Ovary (tissue), 9 donors: ENCODE results near the gene SFMBT2. TPM values are rescaled to one million over a fixed set of nuclear protein-coding genes. Genes with fewer than 3 reads are reported as not detected.

Source experiments
- DNase-seq, 5 donors: peaks; one replicate each; pipeline ENCODE4 v3.0.0-alpha.2; 2019 to 2020
- H3K27ac ChIP-seq, 2 donors: fragments of 200-600 bp; one replicate each; pipeline versions ENCODE4 v1.5.1 to v1.8.0; 2019 to 2022
- H3K27me3 ChIP-seq: fragments of 200-600 bp; one replicate; pipeline ENCODE4 v1.8.0; 2022
- H3K36me3 ChIP-seq: fragments of 200-600 bp; sonication (generic); one replicate; pipeline ENCODE4 v1.5.1; 2019
- H3K4me1 ChIP-seq: one replicate; pipeline ENCODE4 v1.8.1; 2013; ENCODE audit warnings: mild to moderate bottlenecking, moderate library complexity; ENCODE audit not compliant: insufficient read depth
- H3K4me3 ChIP-seq: fragments of 200-600 bp; sonication (generic); one replicate; pipeline ENCODE4 v1.5.1; 2017
- H3K9me3 ChIP-seq, 2 donors: fragments of 200-600 bp in 1 of 2; sonication (generic) in 1 of 2; one replicate each; pipeline versions ENCODE4 v1.5.1 to v1.8.1; 2013 to 2019; ENCODE audit warnings: mild to moderate bottlenecking in 1 of 2, moderate library complexity in 1 of 2
- CTCF ChIP-seq, 3 donors: fragments of 450-650 bp in 2 of 3; fragments of 200-600 bp in 1 of 3; IDR thresholded peaks; one replicate each; pipeline versions ENCODE4 v1.5.1 to v1.8.0; 2016 to 2022; ENCODE audit warnings: antibody characterized with exemption in 3 of 3, mild to moderate bottlenecking in 1 of 3
- EP300 ChIP-seq: sonication (generic); formaldehyde crosslinking; IDR thresholded peaks from one replicate; pipeline ENCODE4 v1.6.1; 2017; ENCODE audit warnings: antibody characterized with exemption
- POLR2A ChIP-seq: fragments of 450-650 bp; IDR thresholded peaks from one replicate; pipeline ENCODE4 v1.6.1; 2017; ENCODE audit warnings: antibody characterized with exemption, mild to moderate bottlenecking, moderate library complexity
- WGBS, 3 donors: extraction: QIAGEN DNeasy Blood & Tissue Kit in 1 of 3; methylation state at CpG; one replicate each; pipeline versions ENCODE4 v1.1.5 to v1.1.7; 2013 to 2017; 5-methylcytosine and 5-hydroxymethylcytosine counted together
- intact Hi-C, 4 donors: fragments of 100-400 bp; cut with DNase I; formaldehyde crosslinking; loops; one replicate each; pipeline versions ENCODE4 v1.11.0 to v1.15.1; 2022 to 2023
- polyA plus RNA-seq, 2 donors: library from polyadenylated mRNA; stranded (reverse); fragments of 200-250 nt in 1 of 2; fragments of 350-450 nt in 1 of 2; fragmentation: Illumina TruSeq in 1 of 2; extraction: RNeasy Lipid Tissue Mini Kit (QIAGEN cat#74804) in 1 of 2; gene quantifications; one replicate each; pipeline ENCODE4 v1.2.3, GENCODE V29; 2013 to 2014
- total RNA-seq, 7 donors: library from RNA; depleted of rRNA in 2 of 7; stranded (reverse); fragments of >200 nt in 2 of 7; fragmentation: NEBNext Ultra II Directional in 3 of 7; extraction: Animal tissue kit (Norgen Biotek cat#: 25700) in 3 of 7; gene quantifications; one replicate each; pipeline versions ENCODE4 v1.1.0 to v1.2.4, GENCODE V29; 2016 to 2023
- donor health status: DM: no; HTN: no; CAD: no; lungs with moderate emphysema.
- donor health status: DM: no; HTN: no; CAD: no.
- donor health status: Bipolar disorder and iron deficiency.
- donor health status: DM: yes; HTN: yes; CAD: no.
- donor health status: DM: no; HTN: no; CAD: no.
- donor health status: DM: yes; HTN: yes; CAD: no.

SFMBT2 gene
- total and polyA plus RNA-seq, 9 donors: 5.0 to 28.1 (median 17.8) TPM

DNA sequence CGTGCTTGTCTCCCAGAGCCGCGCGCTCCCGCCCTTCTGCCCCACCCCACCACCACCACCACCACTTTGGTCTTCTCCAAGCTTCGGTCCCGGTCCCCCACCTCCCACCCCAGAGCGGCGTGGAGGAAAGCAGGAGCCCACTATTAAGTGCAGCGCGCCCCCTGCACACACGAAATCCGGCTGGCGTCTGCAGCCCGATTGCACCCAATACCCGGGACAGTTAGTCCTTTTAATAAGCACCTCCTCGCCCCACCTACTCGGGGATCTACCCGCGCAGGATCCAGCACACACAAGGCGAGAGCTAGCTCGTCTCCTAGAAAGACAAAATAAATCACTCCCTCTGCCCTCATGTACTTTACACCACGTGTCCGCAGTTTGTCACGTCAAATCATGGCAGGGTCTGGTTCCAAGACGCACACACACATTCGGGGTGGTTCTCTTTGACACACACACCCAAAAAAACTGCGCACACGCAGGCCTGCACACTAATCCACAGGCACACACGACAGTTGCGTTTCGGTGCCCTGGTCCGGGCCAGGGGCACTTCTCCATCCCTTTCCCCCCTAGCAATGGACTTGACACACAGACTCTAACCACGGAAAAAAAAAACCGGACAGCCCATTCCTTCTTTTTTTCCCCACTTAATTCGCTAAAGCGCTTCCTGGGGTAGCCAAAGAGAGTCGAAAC lies 1.6 kb downstream of the SFMBT2 start:
- peaks cover 20% of the 10 kb centered on the region for H3K4me1 ChIP-seq
- peak; percentile 42 to 64 (median 53) for DNase-seq
- 0 to 1% (median 0%) methylated on average over 38 of the region's 38 CpGs for WGBS, 3 donors
- H3K4me3 ChIP-seq: peak overlapping the region; percentile 57
- H3K27me3 ChIP-seq: no peaks in the 10 kb centered on the region
- peak overlapping the region; percentile 83 to 90 for H3K27ac ChIP-seq
- no peaks in the 10 kb centered on the region for H3K36me3 ChIP-seq
- TF ChIP-seq CTCF (IDR thresholded peaks at IDR 0.05): no peak
- no peak for TF ChIP-seq EP300
- TF ChIP-seq POLR2A: no peak
- H3K9me3 ChIP-seq: no peaks in the 10 kb centered on the region
- intact Hi-C loops: loop anchor here (5.0 to 10.0 kb wide), 4 partner anchors 74 to 494 kb away; no protein-coding TSS in a partner anchor

- WGBS, 3 donors: 0% methylated on average over 45 to 65 of the region's 65 CpGs
- TF ChIP-seq POLR2A (no peak), CTCF (IDR thresholded peaks at IDR 0.05) (peak; percentile 31 to 59 (median 37))
- Histone ChIP-seq H3K9me3 (no peaks in the 10 kb centered on the region), H3K4me1 (peaks cover 20% of the 10 kb centered on the region), H3K36me3 (no peaks in the 10 kb centered on the region), H3K27me3 (no peaks in the 10 kb centered on the region), H3K27ac (peak overlapping the region; percentile 83 to 90), H3K4me3 (peak overlapping the region; percentile 57)
- DNase-seq: peak; percentile 65 to 82 (median 77)
- intact Hi-C loops: loop anchor here (5.0 to 10.0 kb wide), 4 partner anchors 74 to 494 kb away; no protein-coding TSS in a partner anchor
Measured at GRCh38 chr10:7408291-7409044, 2.4 kb downstream of the SFMBT2 start.

DNA sequence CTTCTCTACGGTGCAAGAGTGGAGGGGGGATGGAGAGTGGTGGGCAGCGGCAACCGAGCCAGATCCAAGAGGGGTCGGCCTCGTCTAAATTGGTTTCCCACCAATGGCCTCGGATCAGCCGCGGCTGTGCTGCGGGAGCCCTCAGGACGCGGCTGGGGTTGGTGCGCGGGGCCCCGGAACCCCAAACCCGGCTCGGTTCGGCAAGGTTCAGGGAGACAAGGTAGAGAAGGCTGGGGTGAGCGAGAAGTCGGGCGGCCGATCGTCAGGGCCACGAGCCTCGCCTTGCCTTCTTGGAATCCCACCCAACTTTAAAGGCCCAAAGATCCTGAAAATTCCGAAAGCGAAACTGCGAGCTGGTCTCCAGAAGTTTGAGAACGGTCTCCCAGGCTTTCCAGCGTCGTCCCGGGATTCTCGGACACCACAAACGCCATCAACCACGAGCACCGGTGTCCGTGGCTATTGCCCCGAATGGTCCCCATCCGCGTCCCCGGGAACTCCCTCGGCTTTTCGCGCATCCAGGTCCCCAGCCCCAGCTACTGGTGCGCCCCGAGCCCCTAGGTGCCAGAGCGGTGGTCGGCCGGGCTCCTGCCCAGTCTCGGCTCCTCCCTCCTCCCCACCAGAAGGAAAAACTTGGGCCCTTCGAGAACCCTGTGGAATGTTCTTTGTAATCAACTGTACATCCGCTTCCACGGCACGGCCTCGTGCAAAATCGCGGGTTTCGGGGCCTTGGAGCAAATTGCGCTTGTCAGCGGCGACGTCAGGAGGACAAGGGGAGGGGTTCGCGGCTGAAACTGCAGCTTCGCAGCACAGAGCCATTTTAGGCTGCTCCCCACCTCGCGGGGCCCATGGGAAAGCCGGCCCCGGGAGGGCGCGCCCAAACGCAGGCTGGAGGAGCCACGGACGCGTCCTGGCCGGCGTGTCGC lies 3.2 kb downstream of the SFMBT2 start:
- no peak for TF ChIP-seq EP300
- no peak for TF ChIP-seq CTCF (IDR thresholded peaks at IDR 0.05)
- Histone ChIP-seq H3K9me3 (no peaks in the 10 kb centered on the region), H3K27me3 (no peaks in the 10 kb centered on the region), H3K4me1 (peaks cover 19% of the 10 kb centered on the region), H3K27ac (peak overlapping the region; percentile 83 to 90), H3K36me3 (no peaks in the 10 kb centered on the region), H3K4me3 (peak overlapping the region; percentile 57)
- WGBS, 3 donors: 5 to 11% (median 5%) methylated on average over 42 to 77 of the region's 77 CpGs
- peak; percentile 65 to 77 (median 72) for DNase-seq
- intact Hi-C loops: loop anchor here (5.0 to 10.0 kb wide), 4 partner anchors 73 to 493 kb away; no protein-coding TSS in a partner anchor
